D341Med (cell line): ENCODE results near the gene NDUFB7.
"Not testable (repeated sequence)": the region's sequence is repeated elsewhere in the genome, so short reads cannot be mapped to it uniquely, and the experiment has no call there.

Source experiments
- DNase-seq: peaks from one replicate; pipeline ENCODE4 v3.0.0; 2012; ENCODE audit warnings: low spot score

NDUFB7 gene

GRCh38 chr19:14553042-14553938, 18.6 kb downstream of the NDUFB7 start:
- no peak for DNase-seq

- DNase-seq: not testable (repeated sequence)
Measured at GRCh38 chr19:14552006-14552360, 19.9 kb downstream of the NDUFB7 start.

DNA sequence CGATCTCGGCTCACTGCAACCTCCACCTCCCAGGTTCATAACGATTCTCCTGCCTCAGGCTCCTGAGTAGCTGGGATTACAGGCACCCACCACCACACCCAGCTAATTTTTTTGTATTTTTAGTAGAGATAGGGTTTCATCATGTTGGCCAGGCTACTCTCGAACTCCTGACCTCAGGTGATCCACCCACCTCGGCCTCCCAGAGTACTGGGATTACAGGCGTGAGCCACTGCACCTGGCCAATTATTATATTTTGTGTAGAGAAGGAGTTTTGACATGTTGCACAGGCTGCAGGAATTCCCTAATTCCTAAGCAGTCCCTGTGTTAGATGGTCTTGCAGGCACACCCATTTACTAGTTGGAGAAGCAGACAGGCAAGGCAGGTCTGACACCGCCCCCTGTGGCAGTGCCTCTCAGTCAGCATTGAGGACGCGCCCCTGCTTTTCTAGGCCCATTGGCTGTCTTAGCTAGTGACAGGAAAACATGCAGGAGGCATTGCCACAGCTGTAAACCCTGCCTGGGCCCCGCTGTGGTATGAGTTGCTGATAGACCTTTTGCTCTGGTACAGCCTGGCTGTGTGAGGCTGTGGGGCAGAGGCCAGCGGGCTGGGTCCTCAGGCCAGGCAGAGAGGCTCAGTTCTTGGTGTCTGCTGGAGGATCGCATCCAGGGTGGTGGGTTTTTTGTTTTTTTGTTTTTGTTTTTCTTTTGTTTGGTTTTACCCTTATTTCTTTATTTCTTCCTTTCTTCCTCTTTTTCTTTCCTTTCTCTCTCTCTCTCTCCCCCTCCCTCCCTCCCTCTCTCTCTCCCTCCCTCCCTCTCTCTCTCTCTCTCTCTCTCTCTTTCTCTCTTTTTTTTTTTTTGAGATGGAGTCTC, 20.5 kb downstream of the NDUFB7 start:
- DNase-seq: peak; percentile 66

GRCh38 chr19:14550201-14550754, 21.6 kb downstream of the NDUFB7 start:
- peak; percentile 22 for DNase-seq

GRCh38 chr19:14545716-14546082, 26.2 kb downstream of the NDUFB7 start:
- peak; percentile 27 for DNase-seq

- DNase-seq: peak; percentile 36
Measured at GRCh38 chr19:14544977-14545715, 26.7 kb downstream of the NDUFB7 start.

GRCh38 chr19:14544047-14544446, 27.8 kb downstream of the NDUFB7 start:
- peak; percentile 19 for DNase-seq

- peak; percentile 34 for DNase-seq
Measured at GRCh38 chr19:14542711-14543328, 29.0 kb downstream of the NDUFB7 start.

- not testable (repeated sequence) for DNase-seq
Measured at GRCh38 chr19:14541979-14542378, 29.9 kb downstream of the NDUFB7 start.

GRCh38 chr19:14540741-14541525, 30.9 kb downstream of the NDUFB7 start:
- DNase-seq: peak; percentile 18

DNA sequence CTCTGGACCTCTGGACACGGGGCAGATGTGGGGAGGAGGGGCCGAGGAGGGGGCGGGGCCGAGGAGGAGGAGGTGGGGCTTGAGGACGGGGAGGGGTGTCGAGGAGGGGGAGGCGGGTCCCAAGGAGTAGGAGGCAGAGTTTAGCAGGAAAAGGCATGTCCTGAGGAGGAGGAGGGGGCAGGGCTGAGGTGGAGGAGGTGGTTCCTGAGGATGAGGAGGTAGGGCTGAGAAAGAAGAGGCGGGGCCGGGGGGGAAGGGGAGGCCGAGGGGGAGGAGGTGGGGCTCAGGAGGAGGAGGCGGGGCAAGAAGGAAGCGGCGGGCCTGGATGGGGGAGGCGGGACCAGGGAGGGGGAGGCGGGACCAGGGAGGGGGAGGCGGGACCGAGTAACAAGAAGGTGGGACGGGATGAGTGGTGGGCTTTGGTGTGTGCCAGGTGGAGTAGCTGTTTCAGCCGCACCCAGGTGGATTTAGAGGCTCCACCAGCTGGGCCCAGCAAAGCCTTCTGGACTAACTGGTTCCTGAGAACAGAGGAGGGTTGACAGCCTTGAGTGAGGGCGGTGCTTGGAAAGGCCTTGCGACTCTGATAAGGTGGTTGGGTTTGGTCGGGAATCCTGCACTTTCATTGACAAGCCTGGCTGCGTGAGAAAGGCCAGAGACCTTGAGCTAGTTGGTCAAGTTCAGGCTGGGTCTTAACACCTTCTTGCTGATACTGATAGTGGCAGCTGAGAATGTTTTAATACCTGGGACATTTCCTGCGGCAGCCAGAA, 34.8 kb downstream of the NDUFB7 start:
- peak; percentile 72 for DNase-seq

GRCh38 chr19:14533450-14533849, 38.4 kb downstream of the NDUFB7 start:
- DNase-seq: no peak

DNA sequence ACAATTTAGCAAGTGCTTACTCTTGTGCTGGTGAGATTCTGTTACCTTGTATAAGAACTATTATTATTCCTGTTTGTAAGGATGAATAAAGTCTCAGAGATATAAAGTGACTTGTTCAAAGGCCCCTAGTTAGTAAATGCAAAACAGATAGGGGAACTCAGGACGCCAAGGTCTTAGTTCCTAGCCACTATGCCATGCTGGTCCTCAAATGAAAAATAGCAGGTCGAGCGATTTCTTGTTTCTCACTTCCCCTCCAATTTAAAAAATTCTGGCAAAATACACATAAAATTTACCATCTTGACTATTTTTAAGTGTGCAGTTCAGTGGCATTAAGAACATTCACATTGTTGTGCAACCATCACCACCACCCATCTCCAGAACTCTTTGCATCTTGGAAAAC, 41.4 kb downstream of the NDUFB7 start:
- no peak for DNase-seq

DNA sequence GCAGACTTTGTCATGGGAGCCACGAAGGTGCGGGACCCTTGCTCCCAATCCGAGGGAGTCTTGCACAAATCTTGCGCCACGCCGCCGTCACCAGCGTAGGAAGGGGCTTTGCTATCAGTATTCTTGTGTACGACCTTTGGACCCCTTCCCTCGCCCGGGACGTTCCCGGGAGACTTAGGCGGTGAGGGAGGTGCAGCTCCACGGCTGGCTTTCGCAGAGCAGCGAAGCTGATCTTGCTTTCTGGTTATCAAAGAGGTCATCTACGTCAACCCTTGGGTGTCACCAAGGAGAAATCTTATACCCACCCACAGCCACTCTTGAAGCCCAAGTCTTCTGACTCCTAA, 41.9 kb downstream of the NDUFB7 start:
- no peak for DNase-seq

- peak; percentile 97 for DNase-seq
Measured at GRCh38 chr19:14529254-14530004, 42.4 kb downstream of the NDUFB7 start, which contains the start of gene TECR. Gene TECR (plus strand): TSS chr19:14529594. CDS start chr19:14529697, 103 bp downstream.

GRCh38 chr19:14528419-14529253, 43.2 kb downstream of the NDUFB7 start:
- DNase-seq: no peak

DNA sequence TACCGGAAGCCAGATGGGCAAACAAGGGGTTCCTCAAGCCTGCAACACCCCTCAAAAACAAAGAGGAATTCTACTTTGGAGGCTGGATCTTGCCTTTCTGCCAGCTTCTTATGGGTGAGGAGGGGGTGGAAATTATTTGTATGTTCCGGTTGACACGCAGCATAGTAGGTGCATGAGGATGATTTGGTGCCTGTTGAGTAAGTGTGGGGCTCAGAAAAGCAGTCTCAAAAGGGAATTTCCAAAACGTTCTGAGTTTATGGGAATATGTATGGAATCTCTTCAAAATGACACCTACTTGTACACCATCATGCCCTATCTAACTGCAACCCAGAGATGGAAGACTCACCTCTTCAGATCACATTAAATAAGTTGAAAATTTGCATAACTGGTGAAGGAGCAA, 45.4 kb downstream of the NDUFB7 start:
- DNase-seq: no peak

DNA sequence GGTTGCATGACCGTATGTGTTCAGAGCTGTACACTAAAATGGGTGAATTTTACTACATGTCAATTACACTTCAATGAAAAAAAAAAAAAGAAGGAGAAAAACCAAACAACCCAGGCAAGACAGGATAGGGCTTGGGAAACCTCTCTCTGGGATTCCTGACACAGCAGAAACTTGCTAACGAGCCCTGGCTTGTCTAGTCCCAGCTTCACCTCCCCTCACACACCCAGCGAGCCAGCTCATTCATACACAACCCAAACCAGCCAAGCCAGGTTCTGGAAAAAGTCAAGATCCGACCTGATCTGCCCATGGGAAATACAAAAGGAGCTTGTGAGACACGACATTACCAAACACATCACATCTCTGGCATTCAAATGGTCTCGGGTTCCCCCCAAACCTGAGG, 46.1 kb downstream of the NDUFB7 start:
- DNase-seq: no peak
